Cortex of kidney (tissue), 1 donor: Measurements from ENCODE around the gene RNF223.
"Not testable (repeated sequence)": the region's sequence is repeated elsewhere in the genome, so short reads cannot be mapped to it uniquely, and the experiment has no call there.

Experiments used
- DNase-seq: peaks from one replicate; lab custom pipeline; 2025; lab: John Stamatoyannopoulos, UW

RNF223 gene

DNA sequence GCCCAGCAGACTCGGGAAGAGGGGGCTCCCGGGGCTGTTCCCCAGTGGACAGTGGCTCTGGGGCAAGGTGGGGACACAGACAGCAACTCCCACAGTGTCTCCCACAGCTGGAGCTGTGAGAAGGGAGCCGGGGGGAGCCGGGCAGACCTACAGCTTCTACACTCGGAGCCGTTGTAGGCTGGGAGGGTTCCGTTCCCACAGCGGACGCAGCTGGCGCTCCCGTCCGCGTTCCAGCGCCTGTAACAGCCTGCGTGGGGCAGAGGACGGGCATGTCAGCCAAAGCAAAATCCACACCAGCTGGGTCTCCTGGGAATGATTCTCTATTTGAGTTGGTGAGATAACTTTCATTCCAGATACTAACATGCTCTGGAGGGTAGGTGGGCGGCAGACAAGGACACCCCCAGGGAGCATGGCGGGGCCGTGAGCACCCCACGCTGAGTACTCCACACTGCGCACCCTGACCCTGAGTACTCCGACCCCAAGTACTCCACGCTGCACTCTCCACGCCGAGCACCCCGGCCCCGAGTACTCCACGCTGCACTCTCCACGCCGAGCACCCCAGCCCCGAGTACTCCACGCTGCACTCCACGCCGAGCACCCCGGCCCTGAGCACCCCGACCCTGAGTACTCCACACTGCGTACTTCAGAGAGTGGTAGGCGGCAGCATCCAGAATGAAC is 13.4 kb upstream of the RNF223 start:
- no peak for DNase-seq

- DNase-seq = no peak
Measured at GRCh38 chr1:1086911-1087341, 12.8 kb upstream of the RNF223 start.

- DNase-seq = no peak
Measured at GRCh38 chr1:1085911-1086841, 12.1 kb upstream of the RNF223 start.

- no peak for DNase-seq
Measured at GRCh38 chr1:1085171-1085841, 11.2 kb upstream of the RNF223 start.

DNA sequence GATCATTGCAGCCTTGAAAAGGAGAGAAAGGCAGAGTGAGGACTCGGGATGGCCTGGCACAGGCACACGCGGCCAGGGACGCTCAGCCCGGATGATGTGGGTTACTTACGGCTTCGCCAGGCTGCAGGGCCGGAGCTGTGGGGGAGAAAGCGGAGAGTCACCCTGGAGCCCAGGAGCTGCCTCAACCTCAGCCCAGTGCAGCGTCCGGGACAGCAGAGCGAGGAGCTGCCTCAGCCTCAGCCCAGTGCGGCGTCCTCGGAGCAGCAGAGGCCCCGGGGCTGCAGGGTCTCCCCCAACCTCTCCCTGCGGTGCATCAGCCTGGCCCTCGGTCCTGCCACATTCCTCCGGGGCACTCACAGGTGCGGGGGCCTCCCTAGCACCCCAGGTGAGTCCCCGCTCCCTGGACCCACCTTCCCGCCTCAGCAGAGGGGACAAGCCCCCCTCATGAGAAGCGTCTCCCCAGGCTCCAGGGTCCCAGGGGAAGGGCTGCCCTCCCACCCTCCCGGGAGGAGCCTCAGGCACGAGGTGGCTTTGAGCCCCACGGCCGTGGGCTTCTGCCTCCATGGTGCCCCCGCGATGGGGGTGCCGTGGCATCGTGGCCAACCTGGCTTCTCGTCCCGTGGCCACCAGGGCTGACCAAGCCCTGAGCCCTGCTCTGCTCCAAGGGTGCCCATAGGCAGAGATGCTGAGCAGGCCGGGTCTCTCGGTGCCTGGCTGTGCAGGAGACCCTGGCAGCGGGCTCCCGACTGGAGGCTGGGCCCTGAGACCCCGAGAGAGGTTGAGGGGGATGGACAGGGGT is 10.5 kb upstream of the RNF223 start:
- DNase-seq = no peak

GRCh38 chr1:1083416-1084371 is 9.6 kb upstream of the RNF223 start:
- DNase-seq = no peak

DNA sequence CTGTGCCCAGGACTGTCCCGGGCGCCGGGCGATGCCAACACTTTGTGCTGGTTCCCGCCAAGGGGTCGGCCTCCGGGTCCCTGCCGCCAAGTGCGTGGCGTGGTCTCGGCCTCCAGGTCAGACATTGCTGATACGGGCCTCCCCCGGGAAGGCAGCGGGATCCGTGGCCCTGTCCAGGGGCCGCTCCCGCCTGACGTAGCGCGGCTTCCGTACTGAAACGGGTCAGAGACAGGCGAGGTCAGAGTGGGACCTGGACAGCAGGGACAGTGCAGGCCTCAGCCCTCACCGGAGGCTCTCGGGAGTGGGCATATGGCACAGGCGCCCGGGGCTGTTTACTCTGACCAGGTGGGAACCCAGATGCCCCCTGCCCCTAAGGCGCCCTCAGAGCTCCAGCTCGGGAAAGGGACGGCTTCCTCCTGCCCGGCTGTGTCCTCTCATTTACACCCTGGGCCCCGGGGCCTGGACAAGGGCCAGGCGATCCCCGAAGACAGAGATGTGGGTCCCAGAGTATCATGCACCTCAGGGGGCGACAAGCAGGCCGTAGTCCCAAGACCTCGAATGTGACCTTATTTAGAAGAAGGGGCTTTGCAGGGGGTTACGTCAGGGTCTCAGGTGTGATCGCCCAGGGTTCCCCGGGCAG is 8.8 kb upstream of the RNF223 start:
- DNase-seq = no peak

DNA sequence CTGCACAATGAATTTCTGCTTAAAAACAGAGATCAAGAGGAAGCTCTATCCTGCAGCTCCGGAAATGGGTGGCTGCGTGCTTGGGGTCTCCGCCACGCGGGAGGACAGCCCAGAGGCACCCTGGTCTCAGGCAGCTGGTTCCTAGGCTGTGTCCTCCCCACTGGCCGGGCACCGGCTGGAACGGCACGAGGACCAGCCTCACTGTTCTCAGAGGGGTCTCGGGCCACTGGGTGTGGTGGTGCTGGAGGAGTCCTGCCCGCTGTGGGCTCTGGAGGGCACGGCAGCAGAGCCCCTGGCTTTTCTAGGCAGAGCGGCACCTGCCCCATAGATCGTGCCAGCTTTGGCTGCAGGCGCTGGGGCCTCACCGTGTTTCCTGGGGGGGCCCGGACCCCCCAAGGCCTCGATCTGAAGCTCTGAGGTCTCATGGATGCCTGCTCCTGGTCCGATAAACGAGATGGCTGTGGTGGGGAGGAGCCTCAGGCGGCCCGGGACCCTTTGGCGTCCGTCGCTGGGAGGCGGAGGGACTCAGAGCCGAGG is 8.2 kb upstream of the RNF223 start:
- DNase-seq = no peak

DNA sequence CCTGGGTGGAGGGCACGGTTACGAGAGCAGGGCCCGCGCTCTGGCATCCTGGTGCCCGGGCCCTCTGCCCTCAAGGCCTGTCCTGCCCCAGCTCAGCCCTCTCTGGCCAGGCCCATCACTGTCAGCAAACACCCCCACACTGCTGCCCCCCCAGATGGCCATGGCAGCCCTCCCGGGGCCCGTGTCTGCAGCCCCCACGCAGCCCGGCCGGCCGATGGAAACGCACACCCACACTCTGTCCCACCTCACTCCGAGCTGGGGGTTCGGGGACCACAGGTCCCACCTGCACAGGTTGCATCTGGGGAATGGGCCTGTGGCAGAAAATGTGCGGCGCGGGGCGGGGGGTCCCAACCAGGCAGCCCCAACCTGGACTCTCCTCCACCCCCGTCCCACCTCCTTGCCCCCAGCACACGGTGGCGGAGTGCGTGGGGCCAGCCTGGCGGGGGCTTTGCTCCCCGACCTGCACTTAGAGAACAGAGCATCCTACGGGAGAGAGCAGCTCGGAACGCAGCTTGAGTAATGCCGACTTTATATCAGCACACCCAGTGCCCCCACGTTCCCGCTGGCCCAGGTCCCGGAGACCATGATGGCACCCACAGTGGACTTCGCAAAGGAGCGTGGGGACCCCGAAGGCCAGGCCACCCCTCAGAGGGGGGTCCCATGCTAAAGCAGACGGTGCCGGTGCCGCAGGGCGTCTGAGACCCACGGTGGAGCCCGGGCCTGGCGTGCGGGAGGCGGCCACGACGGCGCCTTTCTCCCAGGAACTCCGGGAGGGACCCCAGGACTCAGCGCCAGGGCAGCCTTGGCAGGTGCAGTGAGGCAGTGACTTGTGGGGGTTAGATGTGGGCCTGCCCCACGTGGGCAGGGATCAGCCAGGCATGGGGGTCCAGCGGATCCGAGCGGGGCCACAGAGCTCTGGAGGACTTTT is 7.5 kb upstream of the RNF223 start:
- DNase-seq = no peak

GRCh38 chr1:1080951-1081310 is 6.8 kb upstream of the RNF223 start:
- no peak for DNase-seq

DNA sequence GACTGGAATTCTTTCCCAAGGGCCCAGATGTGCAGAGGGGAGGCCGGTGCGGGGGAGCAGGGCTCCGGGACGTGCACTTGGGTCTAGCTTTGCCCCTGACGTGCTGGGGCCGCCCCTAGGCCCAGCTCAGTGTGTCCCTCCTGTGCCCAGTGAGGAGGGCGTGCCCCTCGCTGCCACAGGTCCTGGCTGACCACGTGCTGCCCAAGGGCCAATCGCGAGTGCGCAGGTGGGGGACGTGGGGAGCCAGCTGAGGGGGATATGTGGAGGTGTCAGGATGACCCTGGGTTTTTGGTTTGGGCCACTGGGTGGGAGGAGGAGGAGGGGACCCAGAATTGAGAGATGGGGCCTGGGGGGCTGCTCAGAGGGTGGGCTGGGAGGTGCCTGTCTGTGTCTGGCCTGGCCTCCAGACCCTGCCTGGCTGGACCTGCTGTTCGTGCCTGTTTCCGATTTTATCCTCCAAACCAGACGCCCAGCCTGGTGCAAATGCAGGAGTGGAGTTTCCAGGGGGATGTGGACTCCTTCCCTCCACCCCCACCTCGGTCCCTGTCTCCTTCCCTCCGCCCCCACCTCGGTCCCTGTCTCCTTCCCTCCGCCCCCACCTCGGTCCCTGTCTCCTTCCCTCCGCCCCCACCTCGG is 6.1 kb upstream of the RNF223 start:
- DNase-seq = no peak

GRCh38 chr1:1079408-1080121 is 5.5 kb upstream of the RNF223 start:
- DNase-seq = no peak

DNA sequence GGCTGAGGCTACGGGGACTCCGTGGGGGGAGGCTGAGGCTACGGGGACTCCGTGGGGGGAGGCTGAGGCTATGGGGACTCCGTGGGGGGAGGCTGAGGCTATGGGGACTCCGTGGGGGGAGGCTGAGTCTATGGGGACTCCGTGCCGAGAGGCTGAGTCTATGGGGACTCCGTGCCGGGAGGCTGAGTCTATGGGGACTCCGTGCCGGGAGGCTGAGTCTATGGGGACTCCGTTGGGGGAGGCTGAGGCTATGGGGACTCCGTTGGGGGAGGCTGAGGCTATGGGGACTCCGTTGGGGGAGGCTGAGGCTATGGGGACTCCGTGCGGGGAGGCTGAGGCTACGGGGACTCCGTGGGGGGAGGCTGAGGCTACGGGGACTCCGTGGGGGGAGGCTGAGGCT is 3.3 kb upstream of the RNF223 start:
- DNase-seq = not testable (repeated sequence)

DNA sequence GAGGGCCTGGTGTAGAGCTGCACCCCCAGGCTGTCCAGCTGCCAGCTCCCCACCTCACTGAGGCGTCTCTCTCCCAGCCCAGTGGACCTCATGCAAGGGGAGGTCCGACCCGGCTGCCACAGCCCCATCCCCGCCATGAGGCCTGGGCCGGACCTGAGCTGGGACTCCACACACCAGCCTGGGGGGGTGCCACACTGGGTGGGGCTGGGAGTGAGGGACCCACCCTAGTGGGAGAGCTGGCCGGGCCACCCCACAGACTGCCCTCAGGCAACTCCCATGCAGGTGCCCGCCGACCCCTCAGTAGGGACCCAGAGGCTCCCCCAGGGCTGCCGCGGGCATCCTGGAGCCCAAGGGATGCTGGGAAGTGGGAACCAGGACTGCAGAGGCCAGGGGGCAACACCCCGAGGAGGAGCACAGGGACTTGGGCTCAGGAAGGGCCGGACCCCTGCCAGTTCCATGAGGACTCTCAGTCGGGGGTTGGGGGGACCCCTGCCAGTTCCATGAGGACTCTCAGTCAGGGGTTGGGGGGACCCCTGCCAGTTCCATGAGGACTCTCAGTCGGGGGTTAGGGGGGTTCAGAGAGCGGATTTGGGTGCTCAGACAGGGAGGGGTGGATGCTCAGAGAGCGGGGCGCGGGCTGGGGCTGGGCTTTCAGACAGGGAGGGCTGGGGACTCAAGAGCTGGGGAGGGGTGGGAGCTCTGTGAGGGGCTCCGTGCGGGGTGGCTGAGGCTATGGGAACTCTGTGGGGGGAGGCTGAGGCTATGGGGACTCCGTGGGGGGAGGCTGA is 1.2 kb upstream of the RNF223 start:
- DNase-seq = no peak

- DNase-seq = no peak
Measured at GRCh38 chr1:1074631-1075147, 583 bp upstream of the RNF223 start.

DNA sequence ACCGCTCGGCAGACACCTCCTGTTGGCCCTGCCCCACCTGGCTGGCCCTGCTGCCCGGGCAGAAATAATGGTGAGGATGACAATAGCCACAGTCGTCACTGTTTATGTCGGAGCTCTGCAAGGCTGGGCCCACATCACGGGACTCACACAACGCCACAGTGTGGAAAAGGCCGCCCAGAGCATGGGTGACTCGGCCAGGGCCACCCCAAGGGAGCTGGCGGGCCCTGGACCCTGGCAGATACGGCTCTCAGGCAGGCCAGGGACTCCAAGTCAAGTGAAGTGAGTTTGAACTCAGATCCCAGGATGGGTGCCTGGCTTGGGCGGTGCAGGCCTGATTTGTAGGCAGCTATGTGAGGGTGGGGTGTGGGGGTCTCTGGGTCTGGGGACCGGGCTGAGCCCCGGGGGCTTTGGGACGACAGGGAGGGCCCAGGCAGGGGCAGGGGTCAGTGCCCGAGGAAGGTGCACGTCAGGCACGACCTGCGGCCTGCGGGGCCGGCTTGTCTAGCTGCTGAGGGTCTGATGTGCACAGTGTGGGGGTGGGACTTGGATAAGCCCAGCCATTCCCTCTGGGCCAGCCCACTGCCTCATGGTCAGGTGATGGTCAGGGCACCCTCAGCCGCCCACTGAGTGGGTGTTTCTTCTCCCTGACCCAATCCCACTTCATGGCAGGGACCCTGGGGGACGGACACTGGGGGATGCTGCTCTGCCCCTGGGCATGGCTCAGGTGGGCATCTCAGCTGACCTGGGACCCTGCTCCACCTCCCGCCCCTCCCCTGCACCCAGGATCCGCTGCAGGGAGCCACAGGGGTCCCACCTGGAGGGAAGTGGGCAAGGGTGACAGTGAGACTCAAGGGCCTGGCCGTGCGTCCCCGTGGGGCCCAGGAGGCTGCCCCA is 1.0 kb downstream of the RNF223 start:
- DNase-seq = no peak
